ENCODE data around the gene VPS37D.

DNA sequence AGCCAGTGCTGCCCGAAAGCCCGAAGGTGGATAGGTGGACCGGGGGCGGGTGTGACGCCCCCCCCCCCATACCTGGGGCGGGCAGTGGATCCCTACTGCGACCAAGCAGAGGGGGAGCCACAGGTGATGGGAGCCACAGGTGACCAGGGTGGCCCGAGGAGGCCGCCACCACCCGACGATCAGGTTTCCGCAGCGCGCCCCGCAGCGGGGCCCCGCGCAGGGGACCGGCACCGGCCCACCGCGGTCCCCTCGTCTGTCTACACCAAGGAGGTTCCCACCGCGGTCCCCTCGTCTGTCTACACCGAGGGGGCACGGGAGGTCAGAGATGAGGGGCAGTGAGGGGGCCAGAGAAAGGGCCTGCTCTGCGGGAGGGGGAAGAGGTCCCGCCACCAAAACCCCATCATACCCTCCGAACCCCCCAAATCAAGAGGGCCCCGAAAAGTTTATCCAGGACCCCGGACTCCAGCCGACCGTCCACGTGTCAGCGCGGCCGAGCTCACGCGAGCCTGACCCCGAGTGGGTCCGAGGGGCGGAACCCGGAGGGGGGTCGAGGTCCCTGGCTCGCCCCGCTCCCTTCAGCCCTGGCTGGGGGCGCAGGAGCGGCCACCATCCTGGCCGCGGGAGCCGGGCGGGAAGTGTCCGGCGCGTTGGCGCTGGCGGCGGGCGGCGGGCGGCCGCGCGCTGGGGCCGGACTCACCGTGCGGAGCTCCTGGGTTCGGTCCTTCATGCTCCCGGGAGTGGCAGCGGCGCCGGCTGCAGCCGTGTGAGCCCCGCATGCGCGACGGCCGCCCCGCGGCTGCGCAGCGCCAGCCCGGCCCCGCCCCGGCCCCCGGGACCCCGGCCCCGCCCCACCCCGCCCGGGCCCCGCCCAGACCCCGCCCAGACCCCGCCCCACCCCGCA, 51.5 kb downstream of the VPS37D start, which contains the start of gene STX1A:
- TF ChIP-seq NFRKB (IDR thresholded peaks at IDR 0.05), result no peak
- TF ChIP-seq SP1 (IDR thresholded peaks at IDR 0.05), result no peak
- no peak for TF ChIP-seq FOXM1 (IDR thresholded peaks at IDR 0.05; ENCODE audit: borderline replicate concordance)
